Tibial artery (tissue), 4 donors: ENCODE results near the gene STPG4.

ENCODE experiments used
- DNase-seq, 2 donors: peaks; one replicate each; pipeline ENCODE4 v3.0.0-alpha.2; 2019
- H3K27ac ChIP-seq, 2 donors: fragments of 200-600 bp; sonication (generic) in 1 of 2; 1 replicate in 1 of 2; 2 replicates in 1 of 2; pipeline ENCODE4 v1.5.1; 2018 to 2019; ENCODE audit warnings: mild to moderate bottlenecking in 1 of 2
- H3K27me3 ChIP-seq, 2 donors: fragments of 200-600 bp; sonication (generic) in 1 of 2; one replicate each; pipeline versions ENCODE4 v1.5.1 to v1.6.0; 2016 to 2019
- H3K36me3 ChIP-seq, 3 donors: fragments of 200-600 bp; sonication (generic) in 2 of 3; one replicate each; pipeline ENCODE4 v1.5.1; 2016 to 2019; ENCODE audit warnings: mild to moderate bottlenecking in 2 of 3
- H3K4me1 ChIP-seq, 4 donors: fragments of 200-600 bp; sonication (generic) in 2 of 4; 1 replicate in 3 of 4; 2 replicates in 1 of 4; pipeline ENCODE4 v1.5.1; 2016 to 2019
- H3K4me3 ChIP-seq, 2 donors: fragments of 200-600 bp; sonication (generic) in 1 of 2; 1 replicate in 1 of 2; 2 replicates in 1 of 2; pipeline ENCODE4 v1.5.1; 2018 to 2019; ENCODE audit warnings: mild to moderate bottlenecking in 2 of 2
- H3K9me3 ChIP-seq, 3 donors: fragments of 200-600 bp; sonication (generic) in 1 of 3; one replicate each; pipeline ENCODE4 v1.5.1; 2016 to 2019
- CTCF ChIP-seq, 2 experiments: fragments of 200-600 bp in 1 of 2; fragments of 450-650 bp in 1 of 2; IDR thresholded peaks; one replicate each; pipeline ENCODE4 v1.5.1; 2017 to 2019; ENCODE audit warnings: antibody characterized with exemption in 2 of 2, mild to moderate bottlenecking in 1 of 2, moderate library complexity in 1 of 2
- intact Hi-C: fragments of 100-400 bp; cut with DNase I; formaldehyde crosslinking; loops from one replicate; pipeline ENCODE4 v1.15.0; 2023; ENCODE audit warnings: low total_unique reads

Gene STPG4

DNA sequence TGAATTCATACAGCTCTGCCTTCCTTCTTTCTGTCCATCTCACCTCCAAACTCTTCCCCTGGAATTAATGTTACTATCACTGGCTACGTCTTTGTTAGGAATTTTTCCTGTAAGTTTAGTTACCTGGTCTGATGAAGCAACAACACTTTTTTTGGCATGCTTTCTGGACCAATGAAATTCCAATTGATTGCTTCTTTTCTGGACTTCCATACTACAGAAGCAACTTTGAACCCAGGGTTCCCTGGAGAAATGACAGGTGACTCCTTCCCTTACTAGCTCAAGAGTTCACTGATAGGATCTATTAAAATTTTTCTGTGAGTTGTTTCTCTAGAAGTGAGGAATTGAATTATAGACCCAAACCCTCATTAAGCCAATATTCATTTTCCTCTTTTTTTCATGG, 41.4 kb upstream of the STPG4 start:
- TF ChIP-seq CTCF (IDR thresholded peaks at IDR 0.05): no peak
- Histone ChIP-seq H3K9me3 (no peaks in the 10 kb centered on the region), H3K36me3 (no peaks in the 10 kb centered on the region), H3K4me3 (no peak overlapping the region), H3K27ac (no peak overlapping the region), H3K27me3 (no peaks in the 10 kb centered on the region), H3K4me1 (peaks cover 0 to 28% (median 21%) of the 10 kb centered on the region in 4 donors)
- DNase-seq: no peak
- intact Hi-C loops: no loop called here

- no peaks in the 10 kb centered on the region for H3K36me3 ChIP-seq
- no peak for DNase-seq
- no peaks in the 10 kb centered on the region for H3K9me3 ChIP-seq
- no peak for TF ChIP-seq CTCF (IDR thresholded peaks at IDR 0.05)
- peaks cover 0 to 28% (median 19%) of the 10 kb centered on the region in 4 donors for H3K4me1 ChIP-seq
- intact Hi-C loops: no loop called here
- no peaks in the 10 kb centered on the region for H3K27me3 ChIP-seq
- no peak overlapping the region for H3K4me3 ChIP-seq
- H3K27ac ChIP-seq: no peak overlapping the region
These were observed 40.9 kb upstream of the STPG4 start for GRCh38 chr2:47196046-47196445.

GRCh38 chr2:47195148-47195547, 40.0 kb upstream of the STPG4 start:
- DNase-seq: no peak
- no peak for TF ChIP-seq CTCF (IDR thresholded peaks at IDR 0.05)
- Histone ChIP-seq H3K9me3 (no peaks in the 10 kb centered on the region), H3K4me3 (no peak overlapping the region), H3K36me3 (no peaks in the 10 kb centered on the region), H3K27me3 (no peaks in the 10 kb centered on the region), H3K27ac (no peak overlapping the region), H3K4me1 (peaks cover 0 to 33% (median 20%) of the 10 kb centered on the region in 4 donors)
- intact Hi-C loops: no loop called here

- intact Hi-C loops: no loop called here
- no peak for DNase-seq
- Histone ChIP-seq H3K4me1 (peaks cover 0 to 40% (median 26%) of the 10 kb centered on the region in 4 donors), H3K36me3 (no peaks in the 10 kb centered on the region), H3K4me3 (no peak overlapping the region), H3K27ac (no peak overlapping the region), H3K27me3 (no peaks in the 10 kb centered on the region), H3K9me3 (no peaks in the 10 kb centered on the region)
- no peak for TF ChIP-seq CTCF (IDR thresholded peaks at IDR 0.05)
These were observed 39.3 kb upstream of the STPG4 start for GRCh38 chr2:47194410-47194809.

- H3K36me3 ChIP-seq: no peaks in the 10 kb centered on the region
- no peak overlapping the region for H3K27ac ChIP-seq
- DNase-seq: no peak
- no peaks in the 10 kb centered on the region for H3K9me3 ChIP-seq
- no peaks in the 10 kb centered on the region for H3K27me3 ChIP-seq
- H3K4me1 ChIP-seq: peaks cover 0 to 47% (median 26%) of the 10 kb centered on the region in 4 donors
- H3K4me3 ChIP-seq: no peak overlapping the region
- no peak for TF ChIP-seq CTCF (IDR thresholded peaks at IDR 0.05)
- intact Hi-C loops: no loop called here
These were observed 38.5 kb upstream of the STPG4 start for GRCh38 chr2:47193607-47194006.
